OCI-LY1 (cell line): ENCODE measurements around the gene FBXL17.

Source experiments
- H2AFZ ChIP-seq: fragments of 200-600 bp; sonication (generic), shearing (Covaris generic); 2 replicates; pipeline ENCODE4 v1.6.0; 2014; ENCODE audit warnings: antibody characterized with exemption, mild to moderate bottlenecking, low read length
- H3F3A ChIP-seq: fragments of 200-600 bp; sonication (generic), shearing (Covaris generic); 2 replicates; pipeline ENCODE4 v1.6.0; 2014; ENCODE audit warnings: mild to moderate bottlenecking, antibody characterized with exemption, low read length, moderate library complexity; ENCODE audit not compliant: insufficient read depth
- H3K27ac ChIP-seq: fragments of 200-600 bp; sonication (generic); 2 replicates; pipeline ENCODE4 v1.5.1; 2014; ENCODE audit warnings: low read length, mixed run types, mild to moderate bottlenecking, low read depth; ENCODE audit not compliant: poor library complexity, severe bottlenecking
- H3K27me3 ChIP-seq: fragments of 200-600 bp; sonication (generic); 2 replicates; pipeline ENCODE4 v1.6.0; 2014; ENCODE audit warnings: antibody characterized with exemption, mild to moderate bottlenecking, low read length, moderate library complexity; ENCODE audit not compliant: insufficient read depth
- H3K36me3 ChIP-seq: fragments of 200-600 bp; sonication (generic); 2 replicates; pipeline ENCODE4 v1.6.1; 2014; ENCODE audit warnings: mild to moderate bottlenecking, antibody characterized with exemption, low read length, moderate library complexity, mixed read lengths; ENCODE audit not compliant: insufficient read depth
- H3K4me1 ChIP-seq: fragments of 200-600 bp; sonication (generic); 2 replicates; pipeline ENCODE4 v1.5.1; 2014; ENCODE audit warnings: mild to moderate bottlenecking, low read length, moderate library complexity; ENCODE audit not compliant: insufficient read depth, severe bottlenecking
- H3K4me2 ChIP-seq: fragments of 200-600 bp; sonication (generic), shearing (Covaris generic); 2 replicates; pipeline ENCODE4 v1.6.1; 2014; ENCODE audit warnings: low read length
- H3K4me3 ChIP-seq: fragments of 200-600 bp; sonication (generic); 2 replicates; pipeline ENCODE4 v1.5.1; 2014; ENCODE audit warnings: low read length, low read depth, mild to moderate bottlenecking, mixed read lengths; ENCODE audit not compliant: poor library complexity, severe bottlenecking
- H3K79me2 ChIP-seq: fragments of 200-600 bp; shearing (Covaris generic); 2 replicates; pipeline ENCODE4 v1.6.1; 2016; ENCODE audit warnings: mixed run types, low read length, mixed read lengths; ENCODE audit not compliant: insufficient read depth
- H3K9ac ChIP-seq: fragments of 200-600 bp; sonication (generic), shearing (Covaris generic); 2 replicates; pipeline ENCODE4 v1.6.1; 2014; ENCODE audit warnings: mild to moderate bottlenecking, low read length, mixed read lengths
- H3K9me2 ChIP-seq: fragments of 200-600 bp; sonication (generic), shearing (Covaris generic); 2 replicates; pipeline ENCODE4 v1.6.1; 2014; ENCODE audit warnings: low read depth, mild to moderate bottlenecking, low read length, mixed read lengths
- H3K9me3 ChIP-seq: fragments of 200-600 bp; shearing (Covaris generic); 2 replicates; pipeline ENCODE4 v1.6.1; 2014; ENCODE audit warnings: low read length, mixed read lengths
- H4K20me1 ChIP-seq: fragments of 200-600 bp; sonication (generic), shearing (Covaris generic); 2 replicates; pipeline ENCODE4 v1.6.0; 2016; ENCODE audit warnings: mild to moderate bottlenecking, low read length; ENCODE audit not compliant: insufficient read depth
- EZH2 ChIP-seq: fragments of 200-600 bp; sonication (generic), shearing (Covaris generic); IDR thresholded peaks from 2 replicates; pipeline ENCODE4 v1.8.0; 2017; ENCODE audit warnings: borderline replicate concordance, mixed run types, mild to moderate bottlenecking, antibody characterized with exemption, low read length, moderate library complexity, mixed read lengths
- TF ChIP-seq, protein P1 (sequence below): fragments of 200-600 bp; sonication (generic), shearing (Covaris generic); IDR thresholded peaks from 2 replicates; pipeline ENCODE4 v1.5.1; 2017; ENCODE audit warnings: mild to moderate bottlenecking, antibody characterized with exemption, low read length, moderate library complexity, mixed read lengths

The FBXL17 gene

DNA sequence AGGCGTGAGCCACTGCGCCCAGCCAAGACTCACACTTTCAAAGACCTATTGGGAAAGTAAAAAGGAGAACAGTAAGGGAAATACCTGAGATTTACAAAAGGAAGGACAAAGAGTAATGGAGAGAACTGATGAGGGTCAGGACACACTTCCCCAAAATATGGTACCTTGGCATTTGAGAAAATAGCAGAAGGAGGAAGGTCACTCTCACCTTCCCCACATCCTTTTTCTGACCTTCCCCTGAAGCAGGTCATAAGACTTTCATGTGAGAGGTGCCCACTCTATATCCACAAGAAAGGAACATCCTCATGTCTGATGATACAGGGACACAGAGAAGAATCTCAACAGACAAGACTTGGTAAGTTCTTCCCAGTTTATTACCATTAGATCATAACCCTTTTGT lies 272.8 kb downstream of the FBXL17 start:
- Histone ChIP-seq H3K27ac (no peak overlapping the region), H3K36me3 (no peaks in the 10 kb centered on the region), H3K27me3 (no peaks in the 10 kb centered on the region), H3K9me3 (no peaks in the 10 kb centered on the region), H3K79me2 (no peaks in the 10 kb centered on the region), H3K4me2 (no peak overlapping the region), H3K9ac (no peak overlapping the region), H3K4me1 (no peaks in the 10 kb centered on the region), H4K20me1 (no peaks in the 10 kb centered on the region), H3F3A (no peaks in the 10 kb centered on the region), H3K4me3 (no peak overlapping the region), H2AFZ (no peak overlapping the region), H3K9me2 (no peaks in the 10 kb centered on the region)
- no peak for TF ChIP-seq EZH2
- TF ChIP-seq, protein P1, sequence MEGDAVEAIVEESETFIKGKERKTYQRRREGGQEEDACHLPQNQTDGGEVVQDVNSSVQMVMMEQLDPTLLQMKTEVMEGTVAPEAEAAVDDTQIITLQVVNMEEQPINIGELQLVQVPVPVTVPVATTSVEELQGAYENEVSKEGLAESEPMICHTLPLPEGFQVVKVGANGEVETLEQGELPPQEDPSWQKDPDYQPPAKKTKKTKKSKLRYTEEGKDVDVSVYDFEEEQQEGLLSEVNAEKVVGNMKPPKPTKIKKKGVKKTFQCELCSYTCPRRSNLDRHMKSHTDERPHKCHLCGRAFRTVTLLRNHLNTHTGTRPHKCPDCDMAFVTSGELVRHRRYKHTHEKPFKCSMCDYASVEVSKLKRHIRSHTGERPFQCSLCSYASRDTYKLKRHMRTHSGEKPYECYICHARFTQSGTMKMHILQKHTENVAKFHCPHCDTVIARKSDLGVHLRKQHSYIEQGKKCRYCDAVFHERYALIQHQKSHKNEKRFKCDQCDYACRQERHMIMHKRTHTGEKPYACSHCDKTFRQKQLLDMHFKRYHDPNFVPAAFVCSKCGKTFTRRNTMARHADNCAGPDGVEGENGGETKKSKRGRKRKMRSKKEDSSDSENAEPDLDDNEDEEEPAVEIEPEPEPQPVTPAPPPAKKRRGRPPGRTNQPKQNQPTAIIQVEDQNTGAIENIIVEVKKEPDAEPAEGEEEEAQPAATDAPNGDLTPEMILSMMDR: no peak

DNA sequence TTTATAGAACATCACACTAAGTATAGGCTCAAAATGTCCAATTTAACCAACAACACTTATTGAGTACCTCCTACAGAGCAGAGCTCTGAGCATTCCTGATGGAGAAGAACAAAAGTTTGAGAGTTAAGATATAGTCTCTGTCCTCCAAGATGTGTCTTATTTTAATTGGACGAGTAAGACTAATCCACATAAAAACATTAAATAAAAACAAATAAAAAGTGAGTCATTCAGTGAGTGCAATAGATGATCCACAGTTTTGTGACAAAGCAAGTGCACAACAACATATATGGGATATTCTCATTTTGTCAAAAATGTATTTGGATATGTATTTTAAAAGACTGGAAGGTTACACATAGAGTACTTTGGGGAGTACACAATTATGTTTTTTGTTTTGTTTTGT lies 277.4 kb downstream of the FBXL17 start:
- no peaks in the 10 kb centered on the region for H3K27me3 ChIP-seq
- no peaks in the 10 kb centered on the region for H3K79me2 ChIP-seq
- H4K20me1 ChIP-seq: no peaks in the 10 kb centered on the region
- no peaks in the 10 kb centered on the region for H3K4me1 ChIP-seq
- no peaks in the 10 kb centered on the region for H3K36me3 ChIP-seq
- no peaks in the 10 kb centered on the region for H3K9me2 ChIP-seq
- H2AFZ ChIP-seq: no peak overlapping the region
- H3F3A ChIP-seq: no peaks in the 10 kb centered on the region
- no peak overlapping the region for H3K4me3 ChIP-seq
- H3K9me3 ChIP-seq: no peaks in the 10 kb centered on the region
- no peak for TF ChIP-seq EZH2
- TF ChIP-seq, protein P1: no peak
- no peak overlapping the region for H3K27ac ChIP-seq
- H3K9ac ChIP-seq: no peak overlapping the region
- no peak overlapping the region for H3K4me2 ChIP-seq

DNA sequence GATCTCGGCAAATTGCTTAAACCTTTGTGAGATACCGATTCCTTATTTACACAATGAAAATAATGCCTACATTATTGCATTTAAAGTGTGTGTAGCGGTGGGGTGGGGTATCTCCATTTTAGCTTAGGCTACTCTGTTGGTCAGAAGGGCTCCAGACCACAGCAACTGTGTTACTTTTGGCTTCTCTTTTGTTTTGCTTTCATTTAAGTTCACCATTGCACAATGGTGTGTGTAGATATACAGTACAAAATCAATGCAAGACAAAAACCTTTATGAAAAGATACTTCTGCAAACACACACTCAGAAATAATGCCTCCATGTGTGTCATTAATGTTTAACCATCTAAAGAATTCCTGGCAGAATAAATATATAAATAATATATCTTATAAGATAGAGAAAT lies 279.4 kb downstream of the FBXL17 start:
- Histone ChIP-seq H3F3A (no peaks in the 10 kb centered on the region), H3K4me1 (no peaks in the 10 kb centered on the region), H3K4me3 (no peak overlapping the region), H3K36me3 (no peaks in the 10 kb centered on the region), H3K9ac (no peak overlapping the region), H3K9me2 (no peaks in the 10 kb centered on the region), H2AFZ (no peak overlapping the region), H3K27ac (no peak overlapping the region), H3K9me3 (no peaks in the 10 kb centered on the region), H3K79me2 (no peaks in the 10 kb centered on the region), H3K4me2 (no peak overlapping the region), H3K27me3 (no peaks in the 10 kb centered on the region), H4K20me1 (no peaks in the 10 kb centered on the region)
- TF ChIP-seq, protein P1: no peak
- no peak for TF ChIP-seq EZH2
